ENCODE measurements around the gene AP1G1.
"Not testable (repeated sequence)": the region's sequence is repeated elsewhere in the genome, so short reads cannot be mapped to it uniquely, and the experiment has no call there.

The AP1G1 gene

DNA sequence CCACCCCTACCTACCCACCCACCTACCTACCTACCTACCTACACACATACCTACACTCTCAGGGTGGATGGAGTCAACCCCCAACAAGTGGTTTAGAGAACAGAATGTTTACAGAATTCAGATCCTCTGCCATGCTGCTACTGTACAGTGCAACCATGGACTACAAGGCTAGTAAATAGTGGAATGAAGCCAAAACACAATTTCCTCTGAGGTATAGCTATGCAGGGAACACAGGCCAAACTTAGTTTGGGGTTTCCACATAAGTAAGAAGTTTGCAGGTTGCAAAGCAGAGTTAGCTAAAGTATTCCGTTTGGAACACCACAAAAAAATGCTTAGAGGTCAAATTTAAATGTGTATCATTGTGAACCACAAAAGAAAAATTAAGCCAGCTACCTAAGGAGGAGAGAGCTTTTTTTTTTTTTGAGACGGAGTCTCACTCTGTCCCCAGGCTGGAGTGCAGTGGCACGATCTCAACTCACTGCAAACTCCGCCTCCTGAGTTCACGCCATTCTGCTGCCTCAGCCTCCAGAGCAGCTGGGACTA, 2.7 kb upstream of the AP1G1 start:
- 79 to 91% methylated on average over 5 of the region's 5 CpGs for WGBS, 2 experiments
- H3K27ac ChIP-seq (ENCODE audit: insufficient read depth, low read depth, low read length, poor library complexity, severe bottlenecking) = no peak overlapping the region
- H3K4me1 ChIP-seq (ENCODE audit: control insufficient read depth, insufficient read depth, low read length) = no peaks in the 10 kb centered on the region
- no peaks in the 10 kb centered on the region for H3K9me3 ChIP-seq (ENCODE audit: control insufficient read depth, low read length)
- no peaks in the 10 kb centered on the region for H3K36me3 ChIP-seq (ENCODE audit: control insufficient read depth, insufficient read depth, low read length)
- H3K27me3 ChIP-seq (ENCODE audit: control insufficient read depth, insufficient read depth, low read length, poor library complexity, severe bottlenecking) = no peaks in the 10 kb centered on the region
- H3K4me3 ChIP-seq (ENCODE audit: insufficient read depth, low read depth, low read length) = no peak overlapping the region

DNA sequence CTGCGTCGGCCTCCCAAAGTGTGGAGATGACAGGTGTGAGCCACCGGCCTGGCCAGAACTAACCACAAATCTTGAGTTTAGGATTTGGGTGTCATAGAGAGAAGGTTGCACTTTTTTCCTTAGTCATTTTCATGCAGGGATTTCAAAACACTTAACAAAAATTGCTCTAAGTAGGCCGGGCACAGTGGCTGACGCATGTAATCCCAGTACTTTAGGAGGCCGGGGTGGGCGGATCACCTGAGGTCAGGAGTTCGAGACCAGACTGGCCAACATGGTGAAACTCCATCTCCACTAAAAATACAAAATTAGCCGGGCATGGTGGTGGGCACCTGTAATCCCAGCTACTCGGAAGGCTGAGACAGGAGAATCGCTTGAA, 1.5 kb upstream of the AP1G1 start:
- WGBS, 2 experiments = 91 to 95% methylated on average over 11 of the region's 11 CpGs
- not testable (repeated sequence) for H3K27me3 ChIP-seq (ENCODE audit: control insufficient read depth, insufficient read depth, low read length, poor library complexity, severe bottlenecking); H3K27ac ChIP-seq (ENCODE audit: insufficient read depth, low read depth, low read length, poor library complexity, severe bottlenecking); H3K4me1 ChIP-seq (ENCODE audit: control insufficient read depth, insufficient read depth, low read length); H3K36me3 ChIP-seq (ENCODE audit: control insufficient read depth, insufficient read depth, low read length); H3K4me3 ChIP-seq (ENCODE audit: insufficient read depth, low read depth, low read length); H3K9me3 ChIP-seq (ENCODE audit: control insufficient read depth, low read length)

DNA sequence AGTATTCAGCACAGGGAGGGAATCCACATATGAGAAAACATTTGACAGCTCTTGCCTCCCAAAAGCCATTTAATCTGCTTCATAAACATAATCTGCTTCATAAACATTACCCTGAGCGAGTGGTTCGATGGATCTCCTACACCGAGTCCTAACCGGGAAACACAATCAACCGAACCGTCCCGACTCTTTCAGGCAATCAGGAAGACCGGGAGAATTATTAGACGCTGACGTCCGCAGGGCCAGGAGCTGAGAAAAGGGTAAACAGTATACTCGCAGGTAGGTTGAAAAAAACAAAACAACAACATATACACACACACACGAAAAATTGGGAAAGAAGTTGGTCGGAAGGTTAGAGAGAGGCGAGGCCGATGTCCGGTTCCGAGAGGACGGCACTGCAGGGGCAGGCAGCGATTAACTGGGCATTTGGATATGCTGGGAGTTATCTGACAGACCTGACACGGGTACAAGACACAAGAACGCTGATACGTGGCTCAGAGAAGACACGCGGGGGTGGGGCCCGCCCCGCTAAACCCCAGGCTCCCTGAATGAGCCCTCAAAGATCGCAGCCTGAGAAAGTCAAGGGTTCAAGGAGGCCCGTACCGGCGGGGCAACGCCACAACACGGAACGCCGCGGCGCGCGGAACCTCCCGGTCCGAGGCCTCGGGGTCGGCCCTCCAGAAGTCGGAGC, 585 bp downstream of the AP1G1 start:
- H3K4me3 ChIP-seq (ENCODE audit: insufficient read depth, low read depth, low read length) = peak overlapping the region; percentile 81
- H3K36me3 ChIP-seq (ENCODE audit: control insufficient read depth, insufficient read depth, low read length) = no peaks in the 10 kb centered on the region
- no peaks in the 10 kb centered on the region for H3K27me3 ChIP-seq (ENCODE audit: control insufficient read depth, insufficient read depth, low read length, poor library complexity, severe bottlenecking)
- H3K9me3 ChIP-seq (ENCODE audit: control insufficient read depth, low read length) = no peaks in the 10 kb centered on the region
- H3K4me1 ChIP-seq (ENCODE audit: control insufficient read depth, insufficient read depth, low read length) = no peaks in the 10 kb centered on the region
- WGBS, 2 experiments = 1% methylated on average over 43 to 44 of the region's 44 CpGs
- peak overlapping the region; percentile 99 for H3K27ac ChIP-seq (ENCODE audit: insufficient read depth, low read depth, low read length, poor library complexity, severe bottlenecking)

DNA sequence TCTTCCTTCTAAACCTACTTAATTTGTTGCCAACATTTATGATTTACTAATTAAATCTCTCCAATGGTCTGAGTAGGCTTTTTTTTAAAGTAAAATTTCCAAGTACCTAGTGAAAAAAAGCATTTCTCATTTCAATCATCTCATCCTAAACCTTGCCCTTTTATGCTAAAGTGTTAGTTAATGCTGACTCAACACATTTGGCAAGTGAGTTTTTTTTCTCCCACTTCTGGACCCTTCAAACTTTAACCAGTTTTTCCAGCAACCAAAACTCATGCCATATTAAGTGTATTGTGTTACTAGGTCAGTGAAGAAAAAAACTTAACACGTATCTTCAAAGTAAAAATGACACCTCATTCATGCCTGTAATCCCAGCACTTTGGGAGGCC, 5.3 kb downstream of the AP1G1 start:
- WGBS, 2 experiments = 85 to 93% methylated on average over 1 of the region's 1 CpG
- Histone ChIP-seq H3K9me3 (ENCODE audit: control insufficient read depth, low read length) (no peaks in the 10 kb centered on the region), H3K36me3 (ENCODE audit: control insufficient read depth, insufficient read depth, low read length) (no peaks in the 10 kb centered on the region), H3K4me3 (ENCODE audit: insufficient read depth, low read depth, low read length) (no peak overlapping the region), H3K4me1 (ENCODE audit: control insufficient read depth, insufficient read depth, low read length) (no peaks in the 10 kb centered on the region), H3K27me3 (ENCODE audit: control insufficient read depth, insufficient read depth, low read length, poor library complexity, severe bottlenecking) (no peaks in the 10 kb centered on the region), H3K27ac (ENCODE audit: insufficient read depth, low read depth, low read length, poor library complexity, severe bottlenecking) (no peak overlapping the region)

DNA sequence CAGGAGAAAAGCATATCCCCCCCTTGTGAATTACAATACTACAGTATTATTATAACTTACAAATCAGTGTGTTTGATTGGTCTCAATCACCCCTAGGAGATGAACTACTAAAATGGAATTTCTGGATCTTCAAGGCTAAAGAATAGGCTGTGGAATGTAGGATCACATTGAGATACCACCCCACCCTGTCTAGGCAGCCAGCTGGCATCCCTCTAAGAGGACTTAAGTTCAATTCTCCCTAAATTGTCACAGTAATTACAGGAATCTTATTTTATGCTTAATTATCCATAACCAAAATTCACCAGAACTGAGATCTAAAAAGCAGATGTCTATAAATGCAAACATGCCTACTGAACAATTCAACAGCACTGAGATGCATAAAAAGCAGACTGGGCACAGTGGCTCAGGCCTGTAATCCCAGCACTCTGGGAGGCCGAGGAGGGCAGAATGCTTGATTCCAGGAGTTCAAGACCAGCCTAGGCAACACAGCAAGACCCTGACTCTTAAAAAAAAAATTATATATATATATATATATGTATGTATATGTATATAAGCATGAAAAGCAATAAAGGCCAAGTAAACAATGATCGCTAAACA, 12.0 kb downstream of the AP1G1 start:
- Histone ChIP-seq H3K27ac (ENCODE audit: insufficient read depth, low read depth, low read length, poor library complexity, severe bottlenecking) (no peak overlapping the region), H3K36me3 (ENCODE audit: control insufficient read depth, insufficient read depth, low read length) (no peaks in the 10 kb centered on the region), H3K4me1 (ENCODE audit: control insufficient read depth, insufficient read depth, low read length) (no peaks in the 10 kb centered on the region), H3K4me3 (ENCODE audit: insufficient read depth, low read depth, low read length) (no peak overlapping the region), H3K27me3 (ENCODE audit: control insufficient read depth, insufficient read depth, low read length, poor library complexity, severe bottlenecking) (no peaks in the 10 kb centered on the region), H3K9me3 (ENCODE audit: control insufficient read depth, low read length) (no peaks in the 10 kb centered on the region)
- WGBS, 2 experiments = 96 to 100% methylated on average over 2 of the region's 2 CpGs

DNA sequence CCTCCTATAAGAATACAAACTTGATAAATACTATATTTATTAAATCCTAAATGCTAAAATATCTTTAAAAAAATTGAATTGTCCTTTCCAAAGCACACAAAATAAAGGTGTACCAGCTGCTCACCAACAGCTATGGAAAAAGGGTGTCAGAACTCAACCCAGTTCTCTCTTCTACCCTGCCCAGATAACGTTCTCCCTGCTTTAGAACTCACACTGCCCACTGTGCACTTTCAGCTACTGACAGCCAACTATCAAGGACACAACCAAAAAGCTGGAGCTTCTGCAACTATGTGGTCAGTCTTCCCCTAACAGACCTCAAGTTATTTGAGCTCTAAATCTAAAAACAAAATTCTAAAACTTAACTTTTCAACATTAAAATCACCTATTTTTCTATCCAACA, 13.7 kb downstream of the AP1G1 start:
- no peaks in the 10 kb centered on the region for H3K27me3 ChIP-seq (ENCODE audit: control insufficient read depth, insufficient read depth, low read length, poor library complexity, severe bottlenecking)
- peak overlapping the region; percentile 44 for H3K27ac ChIP-seq (ENCODE audit: insufficient read depth, low read depth, low read length, poor library complexity, severe bottlenecking)
- WGBS, 2 experiments = 81 to 85% methylated on average over 1 of the region's 1 CpG
- H3K4me1 ChIP-seq (ENCODE audit: control insufficient read depth, insufficient read depth, low read length) = no peaks in the 10 kb centered on the region
- H3K9me3 ChIP-seq (ENCODE audit: control insufficient read depth, low read length) = no peaks in the 10 kb centered on the region
- no peak overlapping the region for H3K4me3 ChIP-seq (ENCODE audit: insufficient read depth, low read depth, low read length)
- no peaks in the 10 kb centered on the region for H3K36me3 ChIP-seq (ENCODE audit: control insufficient read depth, insufficient read depth, low read length)

DNA sequence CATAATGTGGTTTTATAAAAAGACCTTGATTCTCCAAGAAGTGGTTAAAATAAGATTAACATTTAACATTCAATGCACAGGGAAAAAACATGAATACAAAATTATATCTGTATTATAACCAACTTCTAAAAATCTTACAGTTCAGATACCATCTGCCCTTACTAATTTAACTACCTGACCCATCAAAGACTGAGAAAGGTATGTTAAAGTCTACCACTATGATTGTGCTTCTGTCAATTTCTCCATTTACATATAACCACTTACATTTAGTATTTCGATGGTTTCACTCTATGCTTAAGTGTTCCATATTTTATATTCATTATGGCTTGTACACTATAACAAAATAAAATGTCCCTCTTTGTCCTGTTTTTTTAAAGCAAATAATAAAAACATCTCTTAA, 14.6 kb downstream of the AP1G1 start:
- 89% methylated on average over 1 of the region's 1 CpG; no CpG with 5 or more reads in 1 of the 2 experiments for WGBS, 2 experiments

DNA sequence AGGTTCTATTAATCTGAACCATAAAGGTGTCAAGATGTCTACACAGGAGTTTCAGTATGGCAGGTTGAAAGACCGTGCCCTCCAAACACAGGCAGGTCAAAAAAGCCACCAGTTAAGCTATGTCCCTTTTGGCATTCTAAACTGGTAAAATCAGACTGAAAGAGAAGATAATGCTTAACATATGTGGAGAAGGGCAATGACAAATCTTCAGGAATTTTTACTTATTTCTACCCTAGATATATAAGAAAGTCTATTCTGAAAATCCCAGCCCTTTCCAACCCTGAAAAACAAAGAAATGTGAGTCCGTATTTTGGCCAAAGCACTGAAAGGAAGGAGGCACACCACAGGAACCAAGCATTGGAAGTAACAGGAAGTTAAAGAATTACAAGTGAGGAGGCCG, 16.5 kb downstream of the AP1G1 start:
- H3K9me3 ChIP-seq (ENCODE audit: control insufficient read depth, low read length) = no peaks in the 10 kb centered on the region
- H3K27me3 ChIP-seq (ENCODE audit: control insufficient read depth, insufficient read depth, low read length, poor library complexity, severe bottlenecking) = no peaks in the 10 kb centered on the region
- 96 to 97% methylated on average over 3 of the region's 3 CpGs for WGBS, 2 experiments
- peaks cover 9% of the 10 kb centered on the region for H3K36me3 ChIP-seq (ENCODE audit: control insufficient read depth, insufficient read depth, low read length)
- H3K4me1 ChIP-seq (ENCODE audit: control insufficient read depth, insufficient read depth, low read length) = no peaks in the 10 kb centered on the region
- no peak overlapping the region for H3K27ac ChIP-seq (ENCODE audit: insufficient read depth, low read depth, low read length, poor library complexity, severe bottlenecking)
- H3K4me3 ChIP-seq (ENCODE audit: insufficient read depth, low read depth, low read length) = no peak overlapping the region

More for the DNA sequence above, 14.6 kb downstream of the AP1G1 start:
- Histone ChIP-seq H3K9me3 (ENCODE audit: control insufficient read depth, low read length) (no peaks in the 10 kb centered on the region), H3K27ac (ENCODE audit: insufficient read depth, low read depth, low read length, poor library complexity, severe bottlenecking) (no peak overlapping the region), H3K4me3 (ENCODE audit: insufficient read depth, low read depth, low read length) (no peak overlapping the region), H3K36me3 (ENCODE audit: control insufficient read depth, insufficient read depth, low read length) (peaks cover 4% of the 10 kb centered on the region), H3K27me3 (ENCODE audit: control insufficient read depth, insufficient read depth, low read length, poor library complexity, severe bottlenecking) (no peaks in the 10 kb centered on the region), H3K4me1 (ENCODE audit: control insufficient read depth, insufficient read depth, low read length) (no peaks in the 10 kb centered on the region)

DNA sequence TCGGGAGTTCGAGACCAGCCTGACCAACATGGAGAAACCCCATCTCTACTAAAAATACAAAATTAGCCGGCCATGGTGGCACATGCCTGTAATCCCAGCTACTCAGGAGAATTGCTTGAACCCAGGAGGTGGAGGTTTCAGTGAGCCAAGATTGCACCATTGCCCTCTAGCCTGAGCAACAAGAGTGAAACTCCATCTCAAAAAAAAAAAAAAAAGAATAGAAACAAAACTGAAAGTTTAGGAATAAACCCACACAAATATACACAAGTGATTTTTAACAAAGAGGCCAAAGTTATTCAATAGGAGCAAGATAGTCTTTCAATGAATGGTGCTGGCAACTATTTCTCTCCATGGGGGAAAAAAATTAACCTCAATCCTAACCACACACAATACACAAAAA, 18.3 kb downstream of the AP1G1 start:
- H3K27ac ChIP-seq (ENCODE audit: insufficient read depth, low read depth, low read length, poor library complexity, severe bottlenecking); H3K9me3 ChIP-seq (ENCODE audit: control insufficient read depth, low read length); H3K4me3 ChIP-seq (ENCODE audit: insufficient read depth, low read depth, low read length); H3K27me3 ChIP-seq (ENCODE audit: control insufficient read depth, insufficient read depth, low read length, poor library complexity, severe bottlenecking); H3K4me1 ChIP-seq (ENCODE audit: control insufficient read depth, insufficient read depth, low read length): not testable (repeated sequence)
- WGBS, 2 experiments = 71 to 75% methylated on average over 1 of the region's 3 CpGs
- peaks cover 15% of the 10 kb centered on the region for H3K36me3 ChIP-seq (ENCODE audit: control insufficient read depth, insufficient read depth, low read length)

DNA sequence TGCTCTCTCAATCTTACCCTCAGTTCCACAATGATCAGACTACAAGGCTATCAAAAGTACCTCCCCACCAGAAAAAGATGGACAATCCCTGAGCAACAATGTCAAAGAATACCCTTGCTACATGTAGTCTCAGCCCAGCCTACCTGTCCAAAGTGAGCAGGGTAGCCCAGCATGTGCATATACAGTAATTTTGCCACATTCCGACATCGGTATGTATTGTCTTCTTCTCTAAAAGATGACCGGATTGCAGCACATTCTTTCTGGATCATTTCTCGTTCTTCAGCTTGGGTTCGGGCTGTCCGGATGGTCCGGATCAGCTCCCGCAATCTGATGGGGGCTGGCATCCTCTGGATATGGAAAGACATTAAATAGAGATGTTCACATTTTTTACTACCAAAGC, 19.5 kb downstream of the AP1G1 start:
- H3K27ac ChIP-seq (ENCODE audit: insufficient read depth, low read depth, low read length, poor library complexity, severe bottlenecking) = no peak overlapping the region
- 96 to 99% methylated on average over 8 of the region's 8 CpGs for WGBS, 2 experiments
- no peak overlapping the region for H3K4me3 ChIP-seq (ENCODE audit: insufficient read depth, low read depth, low read length)
- H3K4me1 ChIP-seq (ENCODE audit: control insufficient read depth, insufficient read depth, low read length) = no peaks in the 10 kb centered on the region
- H3K27me3 ChIP-seq (ENCODE audit: control insufficient read depth, insufficient read depth, low read length, poor library complexity, severe bottlenecking) = no peaks in the 10 kb centered on the region
- H3K9me3 ChIP-seq (ENCODE audit: control insufficient read depth, low read length) = no peaks in the 10 kb centered on the region
- peaks cover 15% of the 10 kb centered on the region for H3K36me3 ChIP-seq (ENCODE audit: control insufficient read depth, insufficient read depth, low read length)
